ENCODE results near the gene NBEAL2. TPM values are rescaled to one million over a fixed set of nuclear protein-coding genes. Genes with fewer than 3 reads are reported as not detected.
"Not testable (repeated sequence)": the region's sequence is repeated elsewhere in the genome, so short reads cannot be mapped to it uniquely, and the experiment has no call there.

The NBEAL2 gene
- total and polyA plus RNA-seq, 2 donors (not counting 1 experiment from before 2014, with no cell fraction given), result 1.5 to 4.5 TPM

DNA sequence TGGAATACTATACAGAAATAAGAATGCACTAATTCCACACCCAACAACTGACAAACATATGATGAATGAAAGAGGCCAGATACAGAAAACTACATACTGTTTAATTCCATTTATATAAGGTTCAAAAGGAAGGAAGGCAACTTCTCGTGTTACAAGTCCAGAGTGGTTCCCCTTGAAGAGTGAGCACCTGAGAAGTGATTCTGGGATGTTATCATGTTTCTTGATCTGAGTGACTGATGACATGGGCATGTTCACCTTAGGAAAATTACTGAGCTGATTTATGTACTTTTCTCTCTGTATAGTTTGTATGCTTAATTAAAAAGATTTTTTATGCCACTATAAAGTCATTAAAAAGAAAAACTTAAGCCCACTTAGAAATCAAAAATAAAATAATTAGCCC is 16.5 kb upstream of the NBEAL2 start:
- Histone ChIP-seq H3K4me2 (ENCODE audit: extremely low read depth, insufficient read depth, low read length) (no peak overlapping the region), H3K4me1 (ENCODE audit: control insufficient read depth, extremely low read depth, insufficient read depth, low read length) (peaks cover 4% of the 10 kb centered on the region), H3K27me3 (ENCODE audit: control insufficient read depth, insufficient read depth, low read length) (no peaks in the 10 kb centered on the region), H3K4me3 (replicated peaks in 1 of 4; ENCODE audit: control extremely low read depth in 1 of 4, insufficient read depth in 1 of 4, low read depth in 3 of 4, low read length in 4 of 4) (no peak overlapping the region), H4K20me1 (ENCODE audit: control insufficient read depth, extremely low read depth, insufficient read depth, low read length) (peaks cover 1% of the 10 kb centered on the region), H3K79me2 (ENCODE audit: control insufficient read depth, insufficient read depth, low read length) (peaks cover 76% of the 10 kb centered on the region), H3K9me3 (ENCODE audit: control insufficient read depth, insufficient read depth, low read depth, low read length) (no peaks in the 10 kb centered on the region), H3K9ac (ENCODE audit: insufficient read depth, low read length) (no peak overlapping the region), H2AFZ (ENCODE audit: low read length) (no peak overlapping the region), H3K27ac (ENCODE audit: insufficient read depth, low read length) (no peak overlapping the region), H3K36me3 (ENCODE audit: control insufficient read depth, insufficient read depth, low read length) (no peaks in the 10 kb centered on the region)
- no peak for DNase-seq (ENCODE audit: low read depth in 2 of 2)
- no peak for TF ChIP-seq CTCF (conservative IDR thresholded peaks at IDR 0.05 in 1 of 2, IDR thresholded peaks at IDR 0.05 in 1 of 2; ENCODE audit: low read depth in 1 of 2, low read length in 2 of 2)
- TF ChIP-seq EZH2 (IDR thresholded peaks at IDR 0.05; ENCODE audit: low read length, missing control alignments), result no peak

- not testable (repeated sequence) for DNase-seq (ENCODE audit: low read depth in 2 of 2); H3K36me3 ChIP-seq (ENCODE audit: control insufficient read depth, insufficient read depth, low read length)
Measured at GRCh38 chr3:46964038-46964590, 15.4 kb upstream of the NBEAL2 start.

DNA sequence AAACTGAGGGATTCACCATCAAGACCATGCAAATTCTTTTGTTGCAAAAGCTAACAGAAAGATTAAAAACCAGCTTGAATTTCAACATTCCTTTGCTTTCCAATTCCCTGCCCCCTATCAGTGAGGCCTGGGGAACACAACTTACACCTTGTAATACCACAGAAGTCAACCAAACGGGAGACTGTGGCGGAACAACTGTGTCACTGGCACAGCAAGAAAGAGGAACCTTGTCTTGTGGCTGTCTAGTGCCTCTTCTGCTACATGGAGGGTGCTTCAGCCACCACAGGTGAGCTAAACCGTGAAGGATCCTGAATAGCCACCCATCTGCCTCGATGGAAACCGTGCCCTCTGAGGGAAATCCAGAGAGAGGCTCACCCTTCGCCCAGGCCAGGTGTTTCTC is 14.3 kb upstream of the NBEAL2 start:
- TF ChIP-seq CTCF (conservative IDR thresholded peaks at IDR 0.05 in 1 of 2, IDR thresholded peaks at IDR 0.05 in 1 of 2; ENCODE audit: low read depth in 1 of 2, low read length in 2 of 2) (no peak), EZH2 (IDR thresholded peaks at IDR 0.05; ENCODE audit: low read length, missing control alignments) (no peak)
- no peak for DNase-seq (ENCODE audit: low read depth in 2 of 2)
- no peaks in the 10 kb centered on the region for H3K4me1 ChIP-seq (ENCODE audit: control insufficient read depth, extremely low read depth, insufficient read depth, low read length)
- H3K4me2 ChIP-seq (ENCODE audit: extremely low read depth, insufficient read depth, low read length), result no peak overlapping the region
- H3K27me3 ChIP-seq (ENCODE audit: control insufficient read depth, insufficient read depth, low read length), result no peaks in the 10 kb centered on the region
- H3K9me3 ChIP-seq (ENCODE audit: control insufficient read depth, insufficient read depth, low read depth, low read length), result no peaks in the 10 kb centered on the region
- no peak overlapping the region for H3K9ac ChIP-seq (ENCODE audit: insufficient read depth, low read length)
- H3K4me3 ChIP-seq (replicated peaks in 1 of 4; ENCODE audit: control extremely low read depth in 1 of 4, insufficient read depth in 1 of 4, low read depth in 3 of 4, low read length in 4 of 4), result no peak overlapping the region
- H4K20me1 ChIP-seq (ENCODE audit: control insufficient read depth, extremely low read depth, insufficient read depth, low read length), result peaks cover 4% of the 10 kb centered on the region
- H3K79me2 ChIP-seq (ENCODE audit: control insufficient read depth, insufficient read depth, low read length), result peaks cover 76% of the 10 kb centered on the region
- no peaks in the 10 kb centered on the region for H3K36me3 ChIP-seq (ENCODE audit: control insufficient read depth, insufficient read depth, low read length)
- H3K27ac ChIP-seq (ENCODE audit: insufficient read depth, low read length), result no peak overlapping the region
- H2AFZ ChIP-seq (ENCODE audit: low read length), result no peak overlapping the region

More at GRCh38 chr3:46964038-46964590, 15.4 kb upstream of the NBEAL2 start:
- H3K4me2 ChIP-seq (ENCODE audit: extremely low read depth, insufficient read depth, low read length); H3K27me3 ChIP-seq (ENCODE audit: control insufficient read depth, insufficient read depth, low read length); H4K20me1 ChIP-seq (ENCODE audit: control insufficient read depth, extremely low read depth, insufficient read depth, low read length); H3K27ac ChIP-seq (ENCODE audit: insufficient read depth, low read length); H3K4me3 ChIP-seq (replicated peaks in 1 of 4; ENCODE audit: control extremely low read depth in 1 of 4, insufficient read depth in 1 of 4, low read depth in 3 of 4, low read length in 4 of 4); H3K9ac ChIP-seq (ENCODE audit: insufficient read depth, low read length); H2AFZ ChIP-seq (ENCODE audit: low read length); H3K9me3 ChIP-seq (ENCODE audit: control insufficient read depth, insufficient read depth, low read depth, low read length); H3K4me1 ChIP-seq (ENCODE audit: control insufficient read depth, extremely low read depth, insufficient read depth, low read length): not testable (repeated sequence)
- H3K79me2 ChIP-seq (ENCODE audit: control insufficient read depth, insufficient read depth, low read length), result peaks cover 76% of the 10 kb centered on the region

All from fibroblast of lung (primary cell).